Nephron progenitor cell (in vitro differentiated cells): ENCODE measurements around the gene GPR156.

Source experiments
- DNase-seq: peaks from one replicate; pipeline ENCODE4 v3.0.0; 2021
- H3K27ac Mint-ChIP-seq: 2 replicates; pipeline ENCODE4 v1.8.0; 2021; ENCODE audit warnings: mild to moderate bottlenecking, moderate library complexity, mixed read lengths
- H3K27me3 Mint-ChIP-seq: 2 replicates; pipeline ENCODE4 v1.8.0; 2021; ENCODE audit warnings: mild to moderate bottlenecking, low read depth, mixed read lengths; ENCODE audit not compliant: poor library complexity
- H3K36me3 Mint-ChIP-seq: 2 replicates; pipeline ENCODE4 v1.8.0; 2021; ENCODE audit warnings: low read depth, mixed read lengths
- H3K4me1 Mint-ChIP-seq: 2 replicates; pipeline ENCODE4 v1.8.0; 2021; ENCODE audit warnings: mixed read lengths
- H3K4me3 Mint-ChIP-seq: 2 replicates; pipeline ENCODE4 v1.8.0; 2021; ENCODE audit warnings: mild to moderate bottlenecking, moderate library complexity, mixed read lengths
- H3K9me3 Mint-ChIP-seq: 2 replicates; pipeline ENCODE4 v1.8.0; 2021; ENCODE audit warnings: mild to moderate bottlenecking, moderate library complexity, mixed read lengths
- CTCF ChIP-seq: fragments of 200-600 bp; sonication (generic); IDR thresholded peaks from 2 replicates; pipeline ENCODE4 v1.5.0; 2021; ENCODE audit warnings: antibody characterized with exemption

The GPR156 gene

GRCh38 chr3:120311863-120312794 is 27.1 kb upstream of the GPR156 start:
- Mint-ChIP-seq H3K27ac (no peak overlapping the region), H3K4me1 (no peaks in the 10 kb centered on the region), H3K27me3 (peaks cover 4% of the 10 kb centered on the region), H3K36me3 (peaks cover 57% of the 10 kb centered on the region), H3K9me3 (peaks cover 54% of the 10 kb centered on the region), H3K4me3 (no peak overlapping the region)
- TF ChIP-seq CTCF = no peak
- DNase-seq = no peak

- no peak for TF ChIP-seq CTCF
- peaks cover 14% of the 10 kb centered on the region for H3K36me3 Mint-ChIP-seq
- no peak overlapping the region for H3K4me3 Mint-ChIP-seq
- peaks cover 5% of the 10 kb centered on the region for H3K4me1 Mint-ChIP-seq
- H3K27ac Mint-ChIP-seq = no peak overlapping the region
- peaks cover 22% of the 10 kb centered on the region for H3K9me3 Mint-ChIP-seq
- no peak for DNase-seq
- no peaks in the 10 kb centered on the region for H3K27me3 Mint-ChIP-seq
These were observed 21.8 kb upstream of the GPR156 start for GRCh38 chr3:120306519-120307455.

DNA sequence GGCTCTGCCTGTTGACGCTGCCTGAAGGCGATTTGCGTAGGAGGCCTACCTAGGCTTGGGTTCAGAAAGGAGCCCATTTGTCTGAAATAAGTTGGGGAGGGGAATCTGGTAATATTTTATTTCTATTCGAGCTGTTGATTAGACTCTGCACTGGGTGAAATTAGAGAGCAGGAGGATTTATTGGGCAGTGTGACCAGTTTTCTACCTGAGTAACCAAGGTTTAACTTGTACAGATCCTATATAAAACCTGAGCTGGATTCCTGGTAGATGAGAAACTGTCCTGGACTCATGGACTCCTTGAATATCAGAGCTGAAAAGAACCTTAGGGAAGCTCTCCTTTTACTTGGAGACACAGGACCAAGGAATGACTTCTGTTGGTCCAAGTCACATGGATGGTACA is 19.6 kb upstream of the GPR156 start:
- no peak for TF ChIP-seq CTCF

DNA sequence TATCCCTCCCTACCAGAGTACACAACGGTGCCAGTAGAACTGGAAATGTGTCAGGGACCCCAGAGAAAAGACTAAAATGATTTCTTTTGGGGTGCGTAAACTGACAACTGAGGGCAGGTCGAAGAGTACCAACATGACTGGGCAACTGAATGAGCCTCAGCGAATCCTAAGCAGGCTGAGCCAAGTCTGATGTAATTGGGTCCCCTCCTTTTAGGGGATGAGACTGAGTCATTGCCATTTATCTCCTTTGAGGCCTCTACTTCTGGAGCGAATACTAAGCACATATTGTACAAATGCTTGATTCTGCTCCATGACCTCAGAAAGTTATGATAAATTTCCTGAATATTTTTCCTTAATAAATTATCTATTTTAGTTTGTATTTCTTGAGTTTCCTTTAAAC is 17.3 kb upstream of the GPR156 start:
- no peak overlapping the region for H3K4me3 Mint-ChIP-seq
- no peak for DNase-seq
- TF ChIP-seq CTCF = no peak
- peaks cover 5% of the 10 kb centered on the region for H3K4me1 Mint-ChIP-seq
- H3K36me3 Mint-ChIP-seq = peaks cover 5% of the 10 kb centered on the region
- H3K27ac Mint-ChIP-seq = no peak overlapping the region
- no peaks in the 10 kb centered on the region for H3K27me3 Mint-ChIP-seq
- H3K9me3 Mint-ChIP-seq = peaks cover 5% of the 10 kb centered on the region

More for the DNA sequence above, 19.6 kb upstream of the GPR156 start:
- Mint-ChIP-seq H3K4me3 (no peak overlapping the region), H3K9me3 (peaks cover 14% of the 10 kb centered on the region), H3K4me1 (peaks cover 5% of the 10 kb centered on the region), H3K36me3 (peaks cover 14% of the 10 kb centered on the region), H3K27ac (no peak overlapping the region), H3K27me3 (no peaks in the 10 kb centered on the region)
- DNase-seq = no peak

- no peak for DNase-seq
- Mint-ChIP-seq H3K27me3 (no peaks in the 10 kb centered on the region), H3K4me1 (peaks cover 5% of the 10 kb centered on the region), H3K27ac (no peak overlapping the region), H3K4me3 (no peak overlapping the region), H3K9me3 (no peaks in the 10 kb centered on the region), H3K36me3 (no peaks in the 10 kb centered on the region)
- no peak for TF ChIP-seq CTCF
These were observed 15.9 kb upstream of the GPR156 start for GRCh38 chr3:120300971-120301370.
